ENCODE results near the gene SEC62. TPM values are rescaled to one million over a fixed set of nuclear protein-coding genes. Genes with fewer than 3 reads are reported as not detected.

SEC62 gene
- total RNA-seq, 1 donor from 2014 or later: 113 TPM

- H3K4me3 Mint-ChIP-seq (ENCODE audit: unreplicated experiment): no peak overlapping the region
- peaks cover 37% of the 10 kb centered on the region for H3K27me3 Mint-ChIP-seq (ENCODE audit: unreplicated experiment)
- TF ChIP-seq, protein P1, sequence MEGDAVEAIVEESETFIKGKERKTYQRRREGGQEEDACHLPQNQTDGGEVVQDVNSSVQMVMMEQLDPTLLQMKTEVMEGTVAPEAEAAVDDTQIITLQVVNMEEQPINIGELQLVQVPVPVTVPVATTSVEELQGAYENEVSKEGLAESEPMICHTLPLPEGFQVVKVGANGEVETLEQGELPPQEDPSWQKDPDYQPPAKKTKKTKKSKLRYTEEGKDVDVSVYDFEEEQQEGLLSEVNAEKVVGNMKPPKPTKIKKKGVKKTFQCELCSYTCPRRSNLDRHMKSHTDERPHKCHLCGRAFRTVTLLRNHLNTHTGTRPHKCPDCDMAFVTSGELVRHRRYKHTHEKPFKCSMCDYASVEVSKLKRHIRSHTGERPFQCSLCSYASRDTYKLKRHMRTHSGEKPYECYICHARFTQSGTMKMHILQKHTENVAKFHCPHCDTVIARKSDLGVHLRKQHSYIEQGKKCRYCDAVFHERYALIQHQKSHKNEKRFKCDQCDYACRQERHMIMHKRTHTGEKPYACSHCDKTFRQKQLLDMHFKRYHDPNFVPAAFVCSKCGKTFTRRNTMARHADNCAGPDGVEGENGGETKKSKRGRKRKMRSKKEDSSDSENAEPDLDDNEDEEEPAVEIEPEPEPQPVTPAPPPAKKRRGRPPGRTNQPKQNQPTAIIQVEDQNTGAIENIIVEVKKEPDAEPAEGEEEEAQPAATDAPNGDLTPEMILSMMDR (IDR thresholded peaks at IDR 0.05): no peak
- no peaks in the 10 kb centered on the region for H3K9me3 Mint-ChIP-seq (ENCODE audit: unreplicated experiment)
- no peak overlapping the region for H3K27ac Mint-ChIP-seq (ENCODE audit: unreplicated experiment)
- H3K4me1 Mint-ChIP-seq (ENCODE audit: unreplicated experiment): no peaks in the 10 kb centered on the region
- no peaks in the 10 kb centered on the region for H3K36me3 Mint-ChIP-seq (ENCODE audit: unreplicated experiment)
- DNase-seq (ENCODE audit: extremely low spot score, unreplicated experiment): no peak
These were observed 12.4 kb upstream of the SEC62 start for GRCh38 chr3:169954142-169954756.

- no peaks in the 10 kb centered on the region for H3K4me1 Mint-ChIP-seq (ENCODE audit: unreplicated experiment)
- H3K9me3 Mint-ChIP-seq (ENCODE audit: unreplicated experiment): no peaks in the 10 kb centered on the region
- H3K27me3 Mint-ChIP-seq (ENCODE audit: unreplicated experiment): peaks cover 43% of the 10 kb centered on the region
- H3K4me3 Mint-ChIP-seq (ENCODE audit: unreplicated experiment): no peak overlapping the region
- no peak overlapping the region for H3K27ac Mint-ChIP-seq (ENCODE audit: unreplicated experiment)
- TF ChIP-seq, protein P1 (IDR thresholded peaks at IDR 0.05): no peak
- no peaks in the 10 kb centered on the region for H3K36me3 Mint-ChIP-seq (ENCODE audit: unreplicated experiment)
- no peak for DNase-seq (ENCODE audit: extremely low spot score, unreplicated experiment)
These were observed 11.2 kb upstream of the SEC62 start for GRCh38 chr3:169955406-169955805.

- Mint-ChIP-seq H3K27me3 (ENCODE audit: unreplicated experiment) (peaks cover 33% of the 10 kb centered on the region), H3K36me3 (ENCODE audit: unreplicated experiment) (no peaks in the 10 kb centered on the region), H3K4me3 (ENCODE audit: unreplicated experiment) (no peak overlapping the region), H3K4me1 (ENCODE audit: unreplicated experiment) (peaks cover 24% of the 10 kb centered on the region), H3K9me3 (ENCODE audit: unreplicated experiment) (peaks cover 5% of the 10 kb centered on the region), H3K27ac (ENCODE audit: unreplicated experiment) (no peak overlapping the region)
- DNase-seq (ENCODE audit: extremely low spot score, unreplicated experiment): no peak
- TF ChIP-seq, protein P1 (IDR thresholded peaks at IDR 0.05): no peak
These were observed 2.4 kb upstream of the SEC62 start for GRCh38 chr3:169964176-169964575.

DNA sequence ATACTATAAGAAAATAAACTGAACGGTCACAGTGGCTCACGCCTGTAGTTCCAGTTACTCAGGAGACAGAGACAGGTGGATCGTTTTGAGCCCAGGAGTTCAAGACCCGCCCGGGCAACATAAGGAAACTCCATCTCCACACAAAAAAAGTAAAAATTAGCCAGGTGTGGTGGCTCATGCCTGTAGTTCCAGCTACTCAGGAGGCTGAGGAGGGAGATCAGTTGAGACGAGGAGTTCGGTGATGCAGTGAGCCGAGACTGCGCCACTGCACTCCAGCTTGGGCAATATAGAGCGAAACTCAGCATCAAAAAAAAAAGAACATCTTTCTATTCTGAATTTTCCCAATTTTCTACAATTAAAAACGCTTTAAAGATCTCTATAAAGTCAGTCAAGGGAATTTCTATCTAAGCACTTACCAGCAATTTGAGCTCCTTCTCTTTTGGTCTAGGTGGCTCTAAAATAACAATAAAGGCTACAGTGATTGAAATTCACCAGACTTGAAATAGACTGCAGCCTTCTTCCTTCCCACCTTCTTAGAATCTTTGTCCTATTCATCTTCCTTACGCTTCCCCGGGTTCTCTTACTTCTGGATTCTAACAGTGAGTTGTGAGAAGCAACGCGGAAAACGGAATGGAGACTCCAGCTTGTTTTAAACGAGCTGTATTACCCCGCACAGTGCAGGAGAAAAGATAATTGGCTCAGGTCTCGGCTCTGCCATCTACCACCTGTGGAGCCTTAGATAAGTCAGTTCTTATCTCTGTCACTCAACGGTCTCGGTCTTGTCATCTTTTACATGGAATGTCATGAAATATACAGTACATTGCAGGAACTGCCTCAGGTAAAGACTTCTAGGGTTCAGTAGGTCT is 812 bp upstream of the SEC62 start:
- peaks cover 5% of the 10 kb centered on the region for H3K9me3 Mint-ChIP-seq (ENCODE audit: unreplicated experiment)
- H3K4me3 Mint-ChIP-seq (ENCODE audit: unreplicated experiment): peak overlapping the region; percentile 93
- TF ChIP-seq, protein P1 (IDR thresholded peaks at IDR 0.05): no peak
- H3K36me3 Mint-ChIP-seq (ENCODE audit: unreplicated experiment): peaks cover 2% of the 10 kb centered on the region
- peaks cover 24% of the 10 kb centered on the region for H3K27me3 Mint-ChIP-seq (ENCODE audit: unreplicated experiment)
- peak overlapping the region; percentile 97 for H3K27ac Mint-ChIP-seq (ENCODE audit: unreplicated experiment)
- DNase-seq (ENCODE audit: extremely low spot score, unreplicated experiment): no peak
- H3K4me1 Mint-ChIP-seq (ENCODE audit: unreplicated experiment): peaks cover 36% of the 10 kb centered on the region
